Ishikawa (cell line): ENCODE results near the gene NIM1K.

ENCODE experiments used
- CEBPB ChIP-seq: IDR thresholded peaks from 2 replicates; pipeline ENCODE4 v1.6.1; 2012
- CREB1 ChIP-seq: IDR thresholded peaks from 2 replicates; pipeline ENCODE4 v1.6.1; 2012; ENCODE audit warnings: low read depth
- EGR1 ChIP-seq: IDR thresholded peaks from 2 replicates; pipeline ENCODE4 v1.6.1; 2012
- EP300 ChIP-seq: IDR thresholded peaks from 2 replicates; pipeline ENCODE4 v1.6.1; 2012; ENCODE audit warnings: borderline replicate concordance
- FOXM1 ChIP-seq: IDR thresholded peaks from 2 replicates; pipeline ENCODE4 v1.6.1; 2012; ENCODE audit warnings: low read depth, borderline replicate concordance
- NFIC ChIP-seq: IDR thresholded peaks from 2 replicates; pipeline ENCODE4 v1.6.1; 2012
- RAD21 ChIP-seq: IDR thresholded peaks from 2 replicates; pipeline ENCODE4 v1.6.1; 2012; ENCODE audit warnings: low read depth
- TAF1 ChIP-seq: IDR thresholded peaks from 2 replicates; pipeline ENCODE4 v1.6.1; 2012; ENCODE audit warnings: low read depth, mild to moderate bottlenecking
- TCF12 ChIP-seq: IDR thresholded peaks from 2 replicates; pipeline ENCODE4 v1.6.1; 2012; ENCODE audit warnings: low read depth
- TEAD4 ChIP-seq: IDR thresholded peaks from 2 replicates; pipeline ENCODE4 v1.6.1; 2012
- YY1 ChIP-seq: IDR thresholded peaks from 2 replicates; pipeline ENCODE4 v1.6.1; 2012; ENCODE audit warnings: low read depth
- ZBTB7A ChIP-seq: IDR thresholded peaks from 2 replicates; pipeline ENCODE4 v1.6.1; 2012; ENCODE audit warnings: low read depth
- TF ChIP-seq, protein P1 (sequence below): IDR thresholded peaks from 2 replicates; pipeline ENCODE4 v1.6.1; 2012
- TF ChIP-seq, protein P2 (sequence below): IDR thresholded peaks from 2 replicates; pipeline ENCODE4 v1.6.1; 2012; ENCODE audit warnings: low read depth, mild to moderate bottlenecking
- TF ChIP-seq, protein P3 (sequence below): IDR thresholded peaks from 2 replicates; pipeline ENCODE4 v1.6.1; 2012

Gene NIM1K

DNA sequence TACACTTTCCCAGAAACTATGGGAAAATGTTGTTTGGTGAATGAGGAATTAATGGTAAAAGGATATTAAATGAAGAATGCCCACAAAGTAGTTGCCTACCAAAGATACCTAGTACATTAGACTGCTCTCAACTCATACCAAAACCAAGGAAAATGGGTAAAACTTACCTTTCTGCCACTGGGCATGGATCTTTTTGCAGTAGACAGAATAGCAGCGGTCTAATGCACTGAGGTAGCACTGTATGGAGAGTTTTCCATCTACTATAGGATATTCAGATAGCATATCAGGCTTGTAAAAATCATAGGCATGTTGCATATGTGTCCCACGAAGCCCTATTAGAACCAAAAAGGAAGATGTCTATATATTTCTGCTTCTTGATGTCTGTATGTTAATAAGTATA is 104.8 kb downstream of the NIM1K start:
- TF ChIP-seq YY1, result no peak
- TF ChIP-seq EP300, result no peak

DNA sequence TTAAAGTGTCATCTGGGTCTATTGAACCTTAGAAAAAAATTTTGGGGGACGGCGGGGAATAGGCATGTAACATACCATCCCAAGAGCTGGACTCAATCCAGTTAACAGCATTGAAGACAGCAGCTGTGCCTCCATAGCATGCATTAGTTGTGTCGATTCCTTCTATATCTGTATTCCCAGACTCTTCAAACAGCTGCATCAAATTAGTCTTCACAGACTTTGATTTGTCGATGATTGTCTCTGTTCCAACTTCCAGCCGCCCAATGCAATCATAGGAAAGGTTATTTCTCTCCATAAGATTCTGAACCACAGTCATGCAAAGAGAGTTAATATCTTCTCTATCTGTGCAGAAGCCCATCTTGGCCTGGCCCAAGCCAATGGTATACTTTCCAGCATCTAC is 106.4 kb downstream of the NIM1K start:
- TF ChIP-seq, protein P1, sequence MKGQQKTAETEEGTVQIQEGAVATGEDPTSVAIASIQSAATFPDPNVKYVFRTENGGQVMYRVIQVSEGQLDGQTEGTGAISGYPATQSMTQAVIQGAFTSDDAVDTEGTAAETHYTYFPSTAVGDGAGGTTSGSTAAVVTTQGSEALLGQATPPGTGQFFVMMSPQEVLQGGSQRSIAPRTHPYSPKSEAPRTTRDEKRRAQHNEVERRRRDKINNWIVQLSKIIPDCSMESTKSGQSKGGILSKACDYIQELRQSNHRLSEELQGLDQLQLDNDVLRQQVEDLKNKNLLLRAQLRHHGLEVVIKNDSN, result no peak
- TF ChIP-seq EGR1, result no peak
- no peak for TF ChIP-seq FOXM1

DNA sequence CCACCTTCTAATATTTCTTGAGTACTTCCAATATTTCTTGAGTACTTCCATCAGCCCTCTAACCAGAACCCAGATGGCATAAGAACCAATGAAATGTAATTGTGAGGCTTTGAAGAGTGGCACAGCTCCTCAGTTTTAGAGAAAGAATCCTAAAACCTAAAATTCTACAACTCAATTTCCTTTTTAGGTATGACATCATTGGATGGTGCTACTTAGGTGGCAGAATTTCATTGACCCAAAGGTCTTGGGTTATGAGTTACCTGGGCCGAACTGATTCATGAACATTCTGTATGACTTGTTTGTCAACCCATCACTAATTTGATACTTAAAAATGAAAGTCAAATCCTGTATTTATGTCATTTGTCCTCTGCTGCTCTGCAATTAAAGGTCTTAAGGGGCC is 108.1 kb downstream of the NIM1K start:
- no peak for TF ChIP-seq TCF12
- TF ChIP-seq NFIC, result no peak
- TF ChIP-seq CREB1, result no peak
- TF ChIP-seq, protein P2, sequence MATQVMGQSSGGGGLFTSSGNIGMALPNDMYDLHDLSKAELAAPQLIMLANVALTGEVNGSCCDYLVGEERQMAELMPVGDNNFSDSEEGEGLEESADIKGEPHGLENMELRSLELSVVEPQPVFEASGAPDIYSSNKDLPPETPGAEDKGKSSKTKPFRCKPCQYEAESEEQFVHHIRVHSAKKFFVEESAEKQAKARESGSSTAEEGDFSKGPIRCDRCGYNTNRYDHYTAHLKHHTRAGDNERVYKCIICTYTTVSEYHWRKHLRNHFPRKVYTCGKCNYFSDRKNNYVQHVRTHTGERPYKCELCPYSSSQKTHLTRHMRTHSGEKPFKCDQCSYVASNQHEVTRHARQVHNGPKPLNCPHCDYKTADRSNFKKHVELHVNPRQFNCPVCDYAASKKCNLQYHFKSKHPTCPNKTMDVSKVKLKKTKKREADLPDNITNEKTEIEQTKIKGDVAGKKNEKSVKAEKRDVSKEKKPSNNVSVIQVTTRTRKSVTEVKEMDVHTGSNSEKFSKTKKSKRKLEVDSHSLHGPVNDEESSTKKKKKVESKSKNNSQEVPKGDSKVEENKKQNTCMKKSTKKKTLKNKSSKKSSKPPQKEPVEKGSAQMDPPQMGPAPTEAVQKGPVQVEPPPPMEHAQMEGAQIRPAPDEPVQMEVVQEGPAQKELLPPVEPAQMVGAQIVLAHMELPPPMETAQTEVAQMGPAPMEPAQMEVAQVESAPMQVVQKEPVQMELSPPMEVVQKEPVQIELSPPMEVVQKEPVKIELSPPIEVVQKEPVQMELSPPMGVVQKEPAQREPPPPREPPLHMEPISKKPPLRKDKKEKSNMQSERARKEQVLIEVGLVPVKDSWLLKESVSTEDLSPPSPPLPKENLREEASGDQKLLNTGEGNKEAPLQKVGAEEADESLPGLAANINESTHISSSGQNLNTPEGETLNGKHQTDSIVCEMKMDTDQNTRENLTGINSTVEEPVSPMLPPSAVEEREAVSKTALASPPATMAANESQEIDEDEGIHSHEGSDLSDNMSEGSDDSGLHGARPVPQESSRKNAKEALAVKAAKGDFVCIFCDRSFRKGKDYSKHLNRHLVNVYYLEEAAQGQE, result no peak
- TF ChIP-seq, protein P3, sequence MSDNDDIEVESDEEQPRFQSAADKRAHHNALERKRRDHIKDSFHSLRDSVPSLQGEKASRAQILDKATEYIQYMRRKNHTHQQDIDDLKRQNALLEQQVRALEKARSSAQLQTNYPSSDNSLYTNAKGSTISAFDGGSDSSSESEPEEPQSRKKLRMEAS, result no peak
- TF ChIP-seq RAD21, result no peak
- TF ChIP-seq ZBTB7A, result no peak

DNA sequence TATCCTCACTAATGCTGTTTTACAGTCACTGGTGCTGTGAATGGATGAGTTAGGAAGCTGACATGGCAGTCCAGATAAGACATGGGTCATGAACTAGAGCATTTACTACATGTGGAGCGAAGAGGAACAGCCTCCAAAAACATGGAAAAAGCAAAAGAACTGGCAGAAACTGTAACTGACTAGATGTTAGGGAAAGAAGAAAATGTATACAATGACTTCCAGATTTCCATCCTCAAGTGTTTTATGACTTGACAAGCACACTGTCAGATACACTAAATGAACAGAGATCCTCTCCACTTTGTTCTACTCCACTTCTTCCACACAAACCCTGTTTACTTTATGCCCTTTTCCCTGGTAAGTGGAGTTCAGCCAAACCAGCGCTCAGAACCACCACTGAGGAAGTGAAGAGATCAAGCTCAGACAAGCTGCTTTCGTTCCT is 109.6 kb downstream of the NIM1K start:
- TF ChIP-seq CREB1 (no peak), TEAD4 (no peak), TCF12 (no peak), EGR1 (no peak), FOXM1 (no peak), RAD21 (no peak), EP300 (no peak), CEBPB (no peak)

DNA sequence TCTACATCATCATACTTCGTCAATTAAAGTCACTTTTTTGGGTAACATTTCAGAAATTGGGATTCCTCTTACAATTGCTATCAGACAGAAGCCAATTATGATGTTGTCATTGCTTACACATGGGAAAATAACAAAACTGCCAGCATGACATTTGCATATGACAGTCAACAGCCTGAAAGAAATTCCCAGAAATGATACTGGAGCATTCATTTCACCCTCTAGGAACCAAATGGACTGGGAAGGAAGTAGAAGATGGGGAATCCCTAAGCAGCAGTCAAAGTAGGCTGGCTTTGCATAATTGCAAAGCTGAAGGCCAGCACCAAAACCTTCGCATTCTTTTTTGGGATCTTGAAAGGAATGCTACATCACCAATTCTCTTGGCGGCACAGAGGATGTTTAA is 110.5 kb downstream of the NIM1K start:
- TF ChIP-seq TCF12 (no peak), TAF1 (no peak), EGR1 (no peak), NFIC (no peak), CREB1 (no peak), FOXM1 (no peak), ZBTB7A (no peak), TEAD4 (no peak), EP300 (no peak), CEBPB (no peak), RAD21 (no peak)
- TF ChIP-seq, protein P3, result no peak
- TF ChIP-seq, protein P1, result no peak

DNA sequence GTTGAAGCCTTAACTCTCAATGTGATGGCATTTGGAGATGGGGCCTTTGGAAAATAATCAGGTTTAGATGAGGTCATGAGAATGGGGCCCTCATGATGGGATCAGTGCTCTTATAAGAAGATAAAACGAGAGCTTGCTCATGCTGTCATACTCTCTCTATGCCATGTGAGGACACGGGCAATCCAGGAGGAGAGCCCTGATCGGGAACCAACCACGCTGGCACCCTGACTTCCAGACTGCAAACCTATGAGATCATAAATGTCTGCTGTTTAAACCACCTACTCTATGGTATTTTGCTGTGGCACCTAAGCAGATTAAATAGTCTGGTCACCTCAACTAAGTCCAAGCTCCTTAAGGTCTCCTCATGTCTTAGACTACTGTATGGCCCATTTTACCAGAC is 111.2 kb downstream of the NIM1K start:
- TF ChIP-seq, protein P2, result no peak
- no peak for TF ChIP-seq RAD21
- no peak for TF ChIP-seq CREB1
- no peak for TF ChIP-seq EP300

DNA sequence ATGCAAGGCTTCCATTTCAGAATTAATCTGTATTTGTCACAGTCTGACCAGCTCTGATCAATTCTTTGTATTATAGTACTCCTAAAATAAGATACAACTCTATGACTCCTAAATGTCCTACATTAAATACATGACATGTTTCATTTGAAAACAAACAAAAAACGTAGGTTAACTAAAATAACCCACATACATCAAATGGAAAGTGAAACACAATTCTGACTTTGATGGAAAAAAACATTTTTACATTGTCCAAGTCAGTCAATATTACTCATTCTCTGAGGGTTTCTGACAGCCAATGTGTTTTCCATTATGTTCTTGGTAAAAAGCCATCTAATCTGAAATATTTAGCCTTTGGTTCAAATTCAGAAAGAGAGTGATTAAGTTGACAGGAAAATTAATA is 112.5 kb downstream of the NIM1K start:
- TF ChIP-seq TAF1 (no peak), TCF12 (no peak), EGR1 (no peak), EP300 (no peak), FOXM1 (no peak), YY1 (no peak), CREB1 (no peak), NFIC (no peak), ZBTB7A (no peak), CEBPB (no peak), RAD21 (no peak), TEAD4 (no peak)
- TF ChIP-seq, protein P3, result no peak
- TF ChIP-seq, protein P2, result no peak
- TF ChIP-seq, protein P1, result no peak
